ENCODE measurements around the gene MYPOP. TPM values are rescaled to one million over a fixed set of nuclear protein-coding genes. Genes with fewer than 3 reads are reported as not detected.
A peak's percentile ranks its signal among the peaks of the same experiment; 100 is the strongest.

MYPOP gene
- total and polyA plus RNA-seq, 2 of the 13 experiments (the other 11 are each of a cell fraction or from before 2014, with no cell fraction given): 2.3 to 2.7 TPM

DNA sequence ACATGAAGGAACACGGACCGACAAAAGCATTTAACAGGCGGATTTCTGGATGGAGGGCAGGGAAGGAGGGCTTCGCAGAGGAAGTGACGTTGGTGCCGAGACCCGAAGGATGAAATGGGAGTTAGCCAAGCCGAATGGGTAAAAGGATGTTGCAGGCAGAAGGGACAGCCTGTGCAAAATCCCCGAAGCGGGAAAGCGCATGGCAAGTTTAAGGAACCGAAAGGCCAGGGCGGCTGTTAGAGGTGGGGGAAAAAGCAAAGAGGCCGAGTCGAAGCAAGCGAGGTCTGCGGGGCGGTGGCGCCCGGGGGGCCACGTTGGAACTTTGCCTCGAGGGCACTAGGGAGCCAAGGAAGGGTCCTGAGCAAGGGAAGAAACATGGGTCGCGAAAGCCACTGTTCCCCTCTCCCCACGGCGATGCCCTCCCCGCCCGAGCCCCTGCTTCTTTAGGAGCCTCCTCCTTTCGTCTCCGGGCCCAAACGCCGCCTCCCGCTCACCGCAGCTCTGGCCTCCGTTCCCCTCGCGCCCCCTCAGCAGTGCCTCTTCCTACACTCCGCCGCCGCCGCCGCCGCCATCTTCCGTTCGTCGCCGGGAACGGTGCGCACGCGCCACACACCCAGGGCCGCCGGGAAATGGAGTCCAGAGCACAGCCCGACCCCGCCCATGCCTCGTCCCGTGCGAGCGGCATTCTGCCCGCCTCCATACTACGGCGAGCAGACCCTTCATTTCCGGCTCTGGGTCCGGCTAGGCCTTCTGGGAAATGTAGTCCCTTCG, 39.7 kb downstream of the MYPOP start, which contains the start of gene SYMPK (continued):
- TF ChIP-seq, protein P1, sequence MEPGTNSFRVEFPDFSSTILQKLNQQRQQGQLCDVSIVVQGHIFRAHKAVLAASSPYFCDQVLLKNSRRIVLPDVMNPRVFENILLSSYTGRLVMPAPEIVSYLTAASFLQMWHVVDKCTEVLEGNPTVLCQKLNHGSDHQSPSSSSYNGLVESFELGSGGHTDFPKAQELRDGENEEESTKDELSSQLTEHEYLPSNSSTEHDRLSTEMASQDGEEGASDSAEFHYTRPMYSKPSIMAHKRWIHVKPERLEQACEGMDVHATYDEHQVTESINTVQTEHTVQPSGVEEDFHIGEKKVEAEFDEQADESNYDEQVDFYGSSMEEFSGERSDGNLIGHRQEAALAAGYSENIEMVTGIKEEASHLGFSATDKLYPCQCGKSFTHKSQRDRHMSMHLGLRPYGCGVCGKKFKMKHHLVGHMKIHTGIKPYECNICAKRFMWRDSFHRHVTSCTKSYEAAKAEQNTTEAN (CRISPR knock-in tag; conservative IDR thresholded peaks at IDR 0.05): 0 out of 2 replicates have a peak, but pooled peaks have one; percentile 15
- TF ChIP-seq ZNF354B (CRISPR knock-in tag; IDR thresholded peaks at IDR 0.05) (no peak), ZNF616 (CRISPR knock-in tag; IDR thresholded peaks at IDR 0.05; ENCODE audit: low read depth) (no peak; the same call in 1 of the 2 replicates), ZZZ3 (CRISPR knock-in tag; IDR thresholded peaks at IDR 0.05; ENCODE audit: borderline replicate concordance) (no peak), ZNF7 (CRISPR knock-in tag; IDR thresholded peaks at IDR 0.05) (no peak), NFKB2 (CRISPR knock-in tag; IDR thresholded peaks at IDR 0.05; ENCODE audit: borderline replicate concordance) (peak; percentile 57; the same call in 1 of the 2 replicates), HOXA3 (CRISPR knock-in tag; IDR thresholded peaks at IDR 0.05) (peak; percentile 91; the same call in 1 of the 2 replicates), SRY (CRISPR knock-in tag; IDR thresholded peaks at IDR 0.05) (no peak), BCL6 (CRISPR knock-in tag; IDR thresholded peaks at IDR 0.05) (no peak; the same call in 1 of the 2 replicates)
- TF ChIP-seq, protein P2, sequence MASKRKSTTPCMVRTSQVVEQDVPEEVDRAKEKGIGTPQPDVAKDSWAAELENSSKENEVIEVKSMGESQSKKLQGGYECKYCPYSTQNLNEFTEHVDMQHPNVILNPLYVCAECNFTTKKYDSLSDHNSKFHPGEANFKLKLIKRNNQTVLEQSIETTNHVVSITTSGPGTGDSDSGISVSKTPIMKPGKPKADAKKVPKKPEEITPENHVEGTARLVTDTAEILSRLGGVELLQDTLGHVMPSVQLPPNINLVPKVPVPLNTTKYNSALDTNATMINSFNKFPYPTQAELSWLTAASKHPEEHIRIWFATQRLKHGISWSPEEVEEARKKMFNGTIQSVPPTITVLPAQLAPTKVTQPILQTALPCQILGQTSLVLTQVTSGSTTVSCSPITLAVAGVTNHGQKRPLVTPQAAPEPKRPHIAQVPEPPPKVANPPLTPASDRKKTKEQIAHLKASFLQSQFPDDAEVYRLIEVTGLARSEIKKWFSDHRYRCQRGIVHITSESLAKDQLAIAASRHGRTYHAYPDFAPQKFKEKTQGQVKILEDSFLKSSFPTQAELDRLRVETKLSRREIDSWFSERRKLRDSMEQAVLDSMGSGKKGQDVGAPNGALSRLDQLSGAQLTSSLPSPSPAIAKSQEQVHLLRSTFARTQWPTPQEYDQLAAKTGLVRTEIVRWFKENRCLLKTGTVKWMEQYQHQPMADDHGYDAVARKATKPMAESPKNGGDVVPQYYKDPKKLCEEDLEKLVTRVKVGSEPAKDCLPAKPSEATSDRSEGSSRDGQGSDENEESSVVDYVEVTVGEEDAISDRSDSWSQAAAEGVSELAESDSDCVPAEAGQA (IDR thresholded peaks at IDR 0.05; ENCODE audit: low read depth): peak; percentile 86
- TF ChIP-seq, protein P2 (CRISPR knock-in tag; IDR thresholded peaks at IDR 0.05; ENCODE audit: borderline replicate concordance): no peak
- TF ChIP-seq, protein P3, sequence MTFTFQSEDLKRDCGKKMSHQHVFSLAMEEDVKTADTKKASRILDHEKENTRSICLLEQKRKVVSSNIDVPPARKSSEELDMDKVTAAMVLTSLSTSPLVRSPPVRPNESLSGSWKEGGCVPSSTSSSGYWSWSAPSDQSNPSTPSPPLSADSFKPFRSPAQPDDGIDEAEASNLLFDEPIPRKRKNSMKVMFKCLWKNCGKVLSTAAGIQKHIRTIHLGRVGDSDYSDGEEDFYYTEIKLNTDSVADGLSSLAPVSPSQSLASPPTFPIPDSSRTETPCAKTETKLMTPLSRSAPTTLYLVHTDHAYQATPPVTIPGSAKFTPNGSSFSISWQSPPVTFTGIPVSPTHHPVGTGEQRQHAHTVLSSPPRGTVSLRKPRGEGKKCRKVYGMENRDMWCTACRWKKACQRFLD (CRISPR knock-in tag; IDR thresholded peaks at IDR 0.05; ENCODE audit: borderline replicate concordance): peak; percentile 54; the same call in 1 of the 2 replicates
- TF ChIP-seq, protein P4, sequence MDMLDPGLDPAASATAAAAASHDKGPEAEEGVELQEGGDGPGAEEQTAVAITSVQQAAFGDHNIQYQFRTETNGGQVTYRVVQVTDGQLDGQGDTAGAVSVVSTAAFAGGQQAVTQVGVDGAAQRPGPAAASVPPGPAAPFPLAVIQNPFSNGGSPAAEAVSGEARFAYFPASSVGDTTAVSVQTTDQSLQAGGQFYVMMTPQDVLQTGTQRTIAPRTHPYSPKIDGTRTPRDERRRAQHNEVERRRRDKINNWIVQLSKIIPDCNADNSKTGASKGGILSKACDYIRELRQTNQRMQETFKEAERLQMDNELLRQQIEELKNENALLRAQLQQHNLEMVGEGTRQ (IDR thresholded peaks at IDR 0.05; ENCODE audit: low read depth, low read length): no peak
- TF ChIP-seq, protein P4 (CRISPR knock-in tag; IDR thresholded peaks at IDR 0.05; ENCODE audit: borderline replicate concordance): no peak; the same call in 1 of the 2 replicates
- TF ChIP-seq, protein P5, sequence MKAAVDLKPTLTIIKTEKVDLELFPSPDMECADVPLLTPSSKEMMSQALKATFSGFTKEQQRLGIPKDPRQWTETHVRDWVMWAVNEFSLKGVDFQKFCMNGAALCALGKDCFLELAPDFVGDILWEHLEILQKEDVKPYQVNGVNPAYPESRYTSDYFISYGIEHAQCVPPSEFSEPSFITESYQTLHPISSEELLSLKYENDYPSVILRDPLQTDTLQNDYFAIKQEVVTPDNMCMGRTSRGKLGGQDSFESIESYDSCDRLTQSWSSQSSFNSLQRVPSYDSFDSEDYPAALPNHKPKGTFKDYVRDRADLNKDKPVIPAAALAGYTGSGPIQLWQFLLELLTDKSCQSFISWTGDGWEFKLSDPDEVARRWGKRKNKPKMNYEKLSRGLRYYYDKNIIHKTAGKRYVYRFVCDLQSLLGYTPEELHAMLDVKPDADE (CRISPR knock-in tag; IDR thresholded peaks at IDR 0.05): no peak
